Measurements from ENCODE around the gene CASK.

CASK gene

DNA sequence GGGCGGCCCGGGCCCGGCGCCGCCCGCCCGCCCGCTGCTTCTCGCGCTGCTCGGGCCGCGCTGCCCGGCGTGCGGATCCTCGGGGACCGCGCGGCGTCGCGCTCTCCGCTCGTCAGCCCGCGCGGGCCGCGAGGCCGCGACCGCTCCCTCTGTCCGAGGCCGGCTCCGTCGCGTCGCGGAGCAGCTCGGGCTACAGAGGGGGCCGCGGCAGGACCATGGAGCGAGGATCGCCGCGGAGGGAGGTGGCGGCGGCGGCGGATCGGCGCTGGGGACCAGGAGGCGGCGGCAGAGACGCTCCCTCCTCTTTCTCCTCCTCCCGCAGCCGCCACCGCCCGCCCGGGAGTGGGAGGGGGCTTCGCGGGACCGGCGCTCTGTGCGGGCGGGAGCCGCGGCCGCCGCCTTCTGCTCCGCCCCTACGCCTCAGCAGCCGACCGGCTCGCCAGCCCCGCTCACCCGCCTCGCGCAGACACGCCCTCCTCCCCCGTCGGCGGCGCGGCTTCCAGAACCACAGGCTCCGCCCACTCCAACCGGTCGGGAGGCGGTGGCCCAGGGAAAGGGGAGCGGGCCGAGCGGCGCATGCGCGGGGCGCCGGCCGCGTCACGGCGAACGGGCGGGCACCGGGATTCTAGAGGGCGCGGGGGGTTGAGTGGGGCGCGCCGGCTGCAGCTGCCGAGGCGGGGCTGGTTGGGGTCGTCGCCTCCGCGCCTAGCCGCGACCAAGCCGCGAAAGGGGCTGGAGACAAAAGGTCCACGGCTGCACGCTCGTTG, at the start of gene CASK:
Gene CASK, minus strand, starts transcription at position 344 of the 767 bp plus-strand sequence. CDS start 566 bp downstream, outside the sequence.
- peak; percentile 80 for DNase-seq

DNA sequence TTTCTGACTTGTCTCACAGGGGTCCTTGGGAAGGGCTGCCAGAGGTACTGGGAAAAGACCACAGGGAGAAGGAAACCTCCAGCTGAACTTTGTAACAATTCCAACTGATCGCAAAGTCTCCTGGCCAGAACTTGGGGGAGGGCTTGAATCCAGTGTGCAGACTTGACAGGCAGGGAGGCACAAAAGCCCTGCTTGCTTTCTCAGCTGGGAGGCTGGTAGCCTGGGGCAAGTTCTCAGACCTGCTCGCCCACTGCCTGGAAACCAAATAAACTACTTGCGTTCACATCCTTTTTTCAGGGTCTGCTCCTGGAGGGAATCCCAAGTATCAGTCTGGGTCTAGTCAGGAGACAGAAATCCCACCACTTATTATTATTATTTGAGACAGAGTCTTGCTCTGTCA, 48.0 kb upstream of the CASK start:
- DNase-seq = no peak

DNA sequence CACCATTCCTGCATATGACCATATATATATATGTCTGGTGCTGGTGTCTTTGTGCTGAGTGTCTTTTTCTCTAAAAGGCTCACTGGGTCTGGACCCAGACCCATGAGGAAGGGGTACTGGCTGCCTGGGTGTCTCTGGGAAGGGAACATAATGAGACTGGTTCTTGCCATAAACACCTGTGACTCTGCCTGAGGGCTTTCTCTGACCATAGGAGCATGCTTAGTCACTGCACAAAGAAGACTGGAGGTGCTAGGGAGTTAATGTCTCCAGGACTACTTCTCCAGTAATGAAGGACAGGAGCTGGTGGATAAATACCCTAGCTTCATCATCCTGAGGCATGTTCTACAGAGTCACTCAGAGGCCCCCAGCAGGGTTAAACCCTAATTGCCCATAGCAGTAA, 47.1 kb upstream of the CASK start:
- DNase-seq = no peak

DNA sequence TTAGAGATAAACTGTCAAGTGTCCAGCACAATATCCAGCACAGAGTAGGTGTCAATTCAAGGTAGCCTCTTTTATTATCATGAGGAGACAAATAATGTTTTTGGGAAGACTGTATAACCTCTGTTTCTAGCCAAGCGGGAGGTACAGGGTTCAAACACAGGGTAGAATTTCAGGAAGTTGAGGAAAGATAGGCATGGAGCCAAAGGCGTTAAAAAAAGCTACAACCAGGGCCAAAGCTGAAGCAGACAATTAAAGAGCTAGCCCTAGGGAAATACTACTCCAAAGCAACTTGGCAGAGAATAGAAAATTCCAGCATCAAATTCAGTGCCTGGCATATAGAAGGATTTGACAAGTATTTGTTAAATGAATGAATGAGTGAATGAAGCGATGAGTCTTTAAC, 40.0 kb upstream of the CASK start:
- DNase-seq = peak; percentile 17

DNA sequence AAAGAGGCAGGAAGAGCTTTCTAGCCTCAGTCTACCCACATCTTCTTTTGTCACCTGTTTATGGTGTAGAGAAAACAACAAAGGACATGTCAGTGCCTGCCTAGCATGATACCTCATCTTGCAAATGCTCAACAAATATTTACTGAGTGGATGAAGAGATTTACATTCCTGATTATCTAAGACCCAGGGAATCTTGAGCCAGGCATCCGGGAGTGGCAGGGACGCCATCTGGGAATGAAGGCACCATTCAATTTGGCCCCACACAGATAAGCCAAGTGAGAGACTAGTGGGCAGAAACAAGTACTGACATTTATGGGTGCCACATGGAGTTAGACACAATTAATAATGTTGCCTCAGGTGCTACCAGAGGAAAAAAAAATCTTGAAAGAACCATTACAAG, 36.8 kb upstream of the CASK start:
- no peak for DNase-seq

GRCh38 chrX:41958861-41959260, 35.5 kb upstream of the CASK start:
- no peak for DNase-seq

DNA sequence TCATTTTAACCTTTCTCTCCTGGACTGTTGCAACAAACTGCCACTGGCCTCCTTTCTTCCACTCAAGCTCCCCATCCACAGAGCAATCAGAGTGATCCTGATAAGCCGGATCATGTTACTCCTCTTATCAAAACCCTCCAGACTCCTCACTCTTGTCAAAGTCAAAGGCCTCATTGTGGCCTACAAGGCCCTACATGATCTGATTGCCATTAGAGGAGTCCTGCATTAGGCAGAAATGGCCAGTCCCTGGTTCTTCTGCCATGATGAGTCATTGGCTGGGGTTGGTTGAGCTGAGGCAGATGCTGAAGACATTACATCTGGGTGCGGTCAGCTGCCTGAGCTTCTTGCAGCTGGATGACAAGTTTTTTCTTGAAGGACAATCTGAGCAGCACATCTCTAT, 32.7 kb upstream of the CASK start:
- DNase-seq = no peak

DNA sequence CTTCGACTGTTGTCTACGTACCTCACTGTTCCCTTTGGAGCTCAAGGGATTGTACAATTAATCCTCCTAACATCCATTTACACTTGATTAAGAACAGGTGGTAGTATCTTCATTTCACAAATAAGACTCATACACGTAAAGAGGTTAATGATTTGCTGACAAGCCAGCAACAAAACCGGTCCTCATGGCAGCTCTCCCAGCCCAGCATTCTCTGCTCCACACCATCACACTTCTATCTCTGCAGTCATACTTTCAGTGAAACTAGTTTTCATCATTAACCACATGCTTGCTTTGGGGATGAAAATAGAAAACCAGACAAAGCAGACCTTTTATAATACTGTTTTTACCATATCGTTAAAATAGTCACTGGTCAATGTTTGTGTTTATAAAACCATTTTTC, 28.7 kb upstream of the CASK start:
- no peak for DNase-seq

GRCh38 chrX:41946989-41947612, 23.7 kb upstream of the CASK start:
- DNase-seq = no peak

- no peak for DNase-seq
These were observed 22.9 kb upstream of the CASK start for GRCh38 chrX:41946235-41946634.

- no peak for DNase-seq
These were observed 12.5 kb upstream of the CASK start for GRCh38 chrX:41935832-41936231.

DNA sequence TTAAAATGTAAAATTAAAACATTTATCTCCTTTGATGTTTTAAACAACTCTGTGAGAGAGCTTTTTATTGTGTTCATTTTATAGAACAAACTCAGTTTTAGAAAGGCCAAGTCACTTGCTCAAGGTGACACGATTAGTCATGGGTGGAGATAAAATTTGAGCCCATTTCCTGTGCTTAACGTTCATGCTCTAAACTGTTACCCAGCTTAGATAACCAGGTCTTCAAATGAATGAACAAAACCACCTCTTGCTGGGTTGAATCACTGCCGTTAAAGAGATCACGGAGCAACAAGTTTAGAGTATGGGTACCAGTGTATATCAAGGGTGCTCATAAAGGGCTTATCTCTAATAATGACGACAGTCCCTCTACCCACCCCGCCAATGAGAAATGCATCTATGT, 10.2 kb upstream of the CASK start:
- DNase-seq = no peak

DNA sequence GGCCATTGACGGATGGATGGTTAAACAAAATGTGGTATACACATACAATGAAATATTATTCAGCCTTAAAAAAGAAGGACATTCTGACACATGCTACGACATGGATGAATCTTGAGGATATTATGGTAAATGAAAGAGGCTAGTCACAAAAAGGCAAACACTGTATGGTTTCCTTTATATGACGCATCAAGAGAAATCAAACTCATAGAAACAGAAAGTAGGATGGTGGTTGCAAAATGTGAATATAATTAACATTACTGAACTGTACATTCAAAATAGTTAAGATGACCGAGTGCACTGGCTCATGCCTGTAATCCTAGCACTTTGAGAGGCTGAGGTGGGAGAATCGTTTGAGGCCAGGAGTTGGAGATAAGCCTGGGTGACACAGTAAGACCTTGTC, 9.5 kb upstream of the CASK start:
- DNase-seq = no peak

- no peak for DNase-seq
These were observed 8.2 kb upstream of the CASK start for GRCh38 chrX:41931591-41931990.

- DNase-seq = no peak
These were observed 777 bp upstream of the CASK start for GRCh38 chrX:41923978-41924683.

GRCh38 chrX:41922431-41923151, 763 bp downstream of the CASK start:
- DNase-seq = no peak

- DNase-seq = no peak
These were observed 1.6 kb downstream of the CASK start for GRCh38 chrX:41921492-41922430.

DNA sequence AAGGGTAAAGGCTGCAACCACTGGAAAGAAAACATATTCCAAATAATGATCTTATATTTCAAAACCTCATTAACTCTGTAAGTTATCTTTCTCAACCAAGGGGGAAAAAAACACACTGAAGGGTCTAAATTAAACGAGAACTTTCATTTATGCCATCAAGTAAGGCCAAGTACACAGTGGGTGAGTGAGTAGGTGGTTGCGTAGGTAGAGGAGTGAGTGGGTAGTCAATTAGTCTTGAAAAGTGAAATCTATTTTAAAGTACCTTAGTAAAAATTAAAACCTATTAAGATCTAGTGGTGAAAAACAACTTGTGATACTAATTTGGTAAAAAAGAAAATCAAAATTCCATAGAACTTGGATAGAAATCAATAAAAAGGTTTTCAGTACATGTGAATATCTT, 3.5 kb downstream of the CASK start:
- no peak for DNase-seq

DNA sequence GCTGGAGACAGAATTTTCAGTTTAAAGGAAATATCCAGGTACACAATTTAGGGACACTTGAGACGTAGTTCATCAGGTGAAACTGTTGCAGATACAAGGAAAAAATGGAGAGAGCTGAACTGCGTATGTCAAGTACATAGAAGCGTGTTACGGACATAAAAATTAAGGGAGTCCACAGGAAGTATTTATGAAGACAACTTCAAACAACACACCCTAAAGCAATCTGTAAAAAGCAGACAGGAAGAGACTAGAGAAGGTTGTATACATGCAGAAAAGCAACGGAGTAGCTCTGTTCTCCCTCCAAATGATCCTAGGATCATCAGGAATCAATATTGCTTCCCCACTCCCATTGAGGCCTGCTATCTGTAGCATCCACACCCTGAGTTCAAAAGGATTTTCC, 5.8 kb downstream of the CASK start:
- no peak for DNase-seq

GRCh38 chrX:41913476-41913875, 9.9 kb downstream of the CASK start:
- DNase-seq = no peak

GRCh38 chrX:41912923-41913322, 10.4 kb downstream of the CASK start:
- peak; percentile 26 for DNase-seq

- DNase-seq = no peak
These were observed 14.3 kb downstream of the CASK start for GRCh38 chrX:41909068-41909467.

Data from NCI-H2029 (cell line).